HepG2 (cell line): ENCODE data around the gene MRPL43. TPM values are rescaled to one million over a fixed set of nuclear protein-coding genes. Genes with fewer than 3 reads are reported as not detected.
A peak's percentile ranks its signal among the peaks of the same experiment; 100 is the strongest.

Experiments used
- NFE2 ChIP-seq: sonication (generic); formaldehyde crosslinking; IDR thresholded peaks from 2 replicates; pipeline ENCODE4 v1.4.0; 2020; ENCODE audit warnings: missing genetic modification reagents
- TMF1 ChIP-seq: sonication (generic); formaldehyde crosslinking; IDR thresholded peaks from 2 replicates; pipeline ENCODE4 v1.8.1; 2022; ENCODE audit warnings: low read depth, missing genetic modification reagents
- ZFYVE20 ChIP-seq: sonication (generic); formaldehyde crosslinking; IDR thresholded peaks from 2 replicates; pipeline ENCODE4 v1.8.0; 2023; ENCODE audit warnings: low read depth, mild to moderate bottlenecking, moderate library complexity, missing genetic modification reagents, borderline replicate concordance
- polyA plus RNA-seq, 8 experiments: library from polyadenylated mRNA; depleted of rRNA in 3 of 8; stranded (reverse) in 7 of 8; unstranded in 1 of 8; fragments of >200 nt; fragmentation: Illumina TruSeq in 4 of 8; extraction: Trizol in 4 of 8; gene quantifications; 2 replicates each; pipeline versions ENCODE4 v1.2.1 to v1.2.3, GENCODE V29; 2011 to 2016; ENCODE audit warnings: low read depth in 4 of 8, missing spikeins in 1 of 8, mixed read lengths in 1 of 8; ENCODE audit not compliant: insufficient read depth in 1 of 8
- total RNA-seq, 5 experiments: library from RNA; depleted of rRNA; stranded (reverse); fragments of >200 nt; fragmentation: Illumina TruSeq; extraction: Trizol; gene quantifications; 2 replicates each; pipeline ENCODE4 v1.2.3, GENCODE V29; 2016; ENCODE audit warnings: low read depth in 1 of 5
- TF ChIP-seq, protein P1 (sequence below): sonication (generic); formaldehyde crosslinking; IDR thresholded peaks from 2 replicates; pipeline ENCODE4 v1.4.0; 2020; ENCODE audit warnings: missing genetic modification reagents, mild to moderate bottlenecking, borderline replicate concordance
- TF ChIP-seq, protein P2 (sequence below): sonication (generic); formaldehyde crosslinking; IDR thresholded peaks from 2 replicates; pipeline ENCODE4 v1.5.1; 2020; ENCODE audit warnings: missing genetic modification reagents, mild to moderate bottlenecking, borderline replicate concordance
- TF ChIP-seq, protein P3 (sequence below): sonication (generic); formaldehyde crosslinking; IDR thresholded peaks from 2 replicates; pipeline ENCODE4 v1.4.0; 2020; ENCODE audit warnings: mild to moderate bottlenecking, missing genetic modification reagents
- TF ChIP-seq, protein P4 (sequence below), 2 experiments: sonication (generic) in 1 of 2; formaldehyde crosslinking in 1 of 2; IDR thresholded peaks; 2 replicates each; pipeline versions ENCODE4 v1.4.0 to v1.6.1; 2016 to 2020; ENCODE audit warnings: borderline replicate concordance in 1 of 2, low read depth in 1 of 2, mild to moderate bottlenecking in 1 of 2, missing genetic modification reagents in 1 of 2

Gene MRPL43
- total and polyA plus RNA-seq, 2 of the 13 experiments (the other 11 are each of a cell fraction or from before 2014, with no cell fraction given) = 71.0 to 73.7 TPM

DNA sequence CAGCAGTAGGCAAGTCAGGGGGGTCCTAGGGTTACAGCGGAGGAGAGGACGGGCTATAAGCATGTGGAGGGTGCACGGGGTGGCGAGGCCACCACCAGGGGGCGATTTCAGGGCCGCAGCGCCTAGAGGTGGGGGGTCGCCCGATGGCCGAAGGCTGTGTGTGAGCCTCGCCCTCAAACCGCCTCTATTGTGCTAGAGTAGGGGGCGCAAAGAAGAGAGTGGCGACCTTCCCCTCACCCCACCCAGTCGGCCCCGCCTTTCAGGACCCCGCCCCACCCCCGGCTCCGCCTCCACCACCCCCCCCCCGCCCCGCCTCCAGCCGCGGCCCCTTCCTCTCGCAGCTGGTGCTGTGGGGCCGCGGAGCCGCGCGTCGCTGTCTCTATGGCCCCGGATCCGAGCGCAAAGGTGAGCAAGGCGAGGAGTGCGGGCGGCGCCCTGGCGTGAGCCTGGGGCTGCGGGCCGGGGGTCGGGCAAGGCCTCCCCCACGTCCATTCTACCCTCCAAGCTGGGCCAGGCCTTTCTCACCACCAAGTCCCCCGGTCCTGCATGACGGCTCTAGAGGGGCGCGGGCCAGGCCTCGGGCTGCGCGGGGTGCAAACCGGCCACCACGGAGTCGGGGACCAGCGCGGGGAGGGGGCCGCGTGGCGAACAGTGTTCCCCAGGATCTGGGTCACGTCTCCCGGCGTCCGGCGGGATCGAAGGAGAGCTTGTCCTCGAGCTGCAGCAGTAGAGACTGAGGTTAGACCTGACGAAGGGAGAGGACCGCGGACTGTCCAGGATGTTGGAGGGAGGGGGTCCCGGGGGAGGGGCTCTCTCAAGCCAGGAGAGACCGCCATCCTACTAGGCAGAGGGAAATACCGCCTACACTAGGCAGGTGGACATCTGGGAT, 17.9 kb downstream of the MRPL43 start, which contains the start of gene SEMA4G (continued):
- TF ChIP-seq, protein P1, sequence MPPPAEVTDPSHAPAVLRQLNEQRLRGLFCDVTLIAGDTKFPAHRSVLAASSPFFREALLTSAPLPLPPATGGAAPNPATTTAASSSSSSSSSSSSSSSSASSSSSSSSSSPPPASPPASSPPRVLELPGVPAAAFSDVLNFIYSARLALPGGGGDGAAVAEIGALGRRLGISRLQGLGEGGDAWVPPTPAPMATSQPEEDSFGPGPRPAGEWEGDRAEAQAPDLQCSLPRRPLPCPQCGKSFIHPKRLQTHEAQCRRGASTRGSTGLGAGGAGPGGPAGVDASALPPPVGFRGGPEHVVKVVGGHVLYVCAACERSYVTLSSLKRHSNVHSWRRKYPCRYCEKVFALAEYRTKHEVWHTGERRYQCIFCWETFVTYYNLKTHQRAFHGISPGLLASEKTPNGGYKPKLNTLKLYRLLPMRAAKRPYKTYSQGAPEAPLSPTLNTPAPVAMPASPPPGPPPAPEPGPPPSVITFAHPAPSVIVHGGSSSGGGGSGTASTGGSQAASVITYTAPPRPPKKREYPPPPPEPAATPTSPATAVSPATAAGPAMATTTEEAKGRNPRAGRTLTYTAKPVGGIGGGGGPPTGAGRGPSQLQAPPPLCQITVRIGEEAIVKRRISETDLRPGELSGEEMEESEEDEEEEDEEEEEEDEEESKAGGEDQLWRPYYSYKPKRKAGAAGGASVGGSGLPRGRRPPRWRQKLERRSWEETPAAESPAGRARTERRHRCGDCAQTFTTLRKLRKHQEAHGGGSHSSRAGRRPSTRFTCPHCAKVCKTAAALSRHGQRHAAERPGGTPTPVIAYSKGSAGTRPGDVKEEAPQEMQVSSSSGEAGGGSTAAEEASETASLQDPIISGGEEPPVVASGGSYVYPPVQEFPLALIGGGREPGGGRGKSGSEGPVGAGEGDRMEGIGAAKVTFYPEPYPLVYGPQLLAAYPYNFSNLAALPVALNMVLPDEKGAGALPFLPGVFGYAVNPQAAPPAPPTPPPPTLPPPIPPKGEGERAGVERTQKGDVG (CRISPR knock-in tag) = no peak
- no peak for TF ChIP-seq ZFYVE20 (CRISPR knock-in tag)
- TF ChIP-seq NFE2 = no peak
- TF ChIP-seq, protein P2, sequence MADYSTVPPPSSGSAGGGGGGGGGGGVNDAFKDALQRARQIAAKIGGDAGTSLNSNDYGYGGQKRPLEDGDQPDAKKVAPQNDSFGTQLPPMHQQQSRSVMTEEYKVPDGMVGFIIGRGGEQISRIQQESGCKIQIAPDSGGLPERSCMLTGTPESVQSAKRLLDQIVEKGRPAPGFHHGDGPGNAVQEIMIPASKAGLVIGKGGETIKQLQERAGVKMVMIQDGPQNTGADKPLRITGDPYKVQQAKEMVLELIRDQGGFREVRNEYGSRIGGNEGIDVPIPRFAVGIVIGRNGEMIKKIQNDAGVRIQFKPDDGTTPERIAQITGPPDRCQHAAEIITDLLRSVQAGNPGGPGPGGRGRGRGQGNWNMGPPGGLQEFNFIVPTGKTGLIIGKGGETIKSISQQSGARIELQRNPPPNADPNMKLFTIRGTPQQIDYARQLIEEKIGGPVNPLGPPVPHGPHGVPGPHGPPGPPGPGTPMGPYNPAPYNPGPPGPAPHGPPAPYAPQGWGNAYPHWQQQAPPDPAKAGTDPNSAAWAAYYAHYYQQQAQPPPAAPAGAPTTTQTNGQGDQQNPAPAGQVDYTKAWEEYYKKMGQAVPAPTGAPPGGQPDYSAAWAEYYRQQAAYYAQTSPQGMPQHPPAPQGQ = no peak
- TF ChIP-seq TMF1 (CRISPR knock-in tag) = peak; percentile 65; the same call in 1 of the 2 replicates
- TF ChIP-seq, protein P3, sequence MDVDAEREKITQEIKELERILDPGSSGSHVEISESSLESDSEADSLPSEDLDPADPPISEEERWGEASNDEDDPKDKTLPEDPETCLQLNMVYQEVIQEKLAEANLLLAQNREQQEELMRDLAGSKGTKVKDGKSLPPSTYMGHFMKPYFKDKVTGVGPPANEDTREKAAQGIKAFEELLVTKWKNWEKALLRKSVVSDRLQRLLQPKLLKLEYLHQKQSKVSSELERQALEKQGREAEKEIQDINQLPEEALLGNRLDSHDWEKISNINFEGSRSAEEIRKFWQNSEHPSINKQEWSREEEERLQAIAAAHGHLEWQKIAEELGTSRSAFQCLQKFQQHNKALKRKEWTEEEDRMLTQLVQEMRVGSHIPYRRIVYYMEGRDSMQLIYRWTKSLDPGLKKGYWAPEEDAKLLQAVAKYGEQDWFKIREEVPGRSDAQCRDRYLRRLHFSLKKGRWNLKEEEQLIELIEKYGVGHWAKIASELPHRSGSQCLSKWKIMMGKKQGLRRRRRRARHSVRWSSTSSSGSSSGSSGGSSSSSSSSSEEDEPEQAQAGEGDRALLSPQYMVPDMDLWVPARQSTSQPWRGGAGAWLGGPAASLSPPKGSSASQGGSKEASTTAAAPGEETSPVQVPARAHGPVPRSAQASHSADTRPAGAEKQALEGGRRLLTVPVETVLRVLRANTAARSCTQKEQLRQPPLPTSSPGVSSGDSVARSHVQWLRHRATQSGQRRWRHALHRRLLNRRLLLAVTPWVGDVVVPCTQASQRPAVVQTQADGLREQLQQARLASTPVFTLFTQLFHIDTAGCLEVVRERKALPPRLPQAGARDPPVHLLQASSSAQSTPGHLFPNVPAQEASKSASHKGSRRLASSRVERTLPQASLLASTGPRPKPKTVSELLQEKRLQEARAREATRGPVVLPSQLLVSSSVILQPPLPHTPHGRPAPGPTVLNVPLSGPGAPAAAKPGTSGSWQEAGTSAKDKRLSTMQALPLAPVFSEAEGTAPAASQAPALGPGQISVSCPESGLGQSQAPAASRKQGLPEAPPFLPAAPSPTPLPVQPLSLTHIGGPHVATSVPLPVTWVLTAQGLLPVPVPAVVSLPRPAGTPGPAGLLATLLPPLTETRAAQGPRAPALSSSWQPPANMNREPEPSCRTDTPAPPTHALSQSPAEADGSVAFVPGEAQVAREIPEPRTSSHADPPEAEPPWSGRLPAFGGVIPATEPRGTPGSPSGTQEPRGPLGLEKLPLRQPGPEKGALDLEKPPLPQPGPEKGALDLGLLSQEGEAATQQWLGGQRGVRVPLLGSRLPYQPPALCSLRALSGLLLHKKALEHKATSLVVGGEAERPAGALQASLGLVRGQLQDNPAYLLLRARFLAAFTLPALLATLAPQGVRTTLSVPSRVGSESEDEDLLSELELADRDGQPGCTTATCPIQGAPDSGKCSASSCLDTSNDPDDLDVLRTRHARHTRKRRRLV = no peak
- TF ChIP-seq, protein P4, sequence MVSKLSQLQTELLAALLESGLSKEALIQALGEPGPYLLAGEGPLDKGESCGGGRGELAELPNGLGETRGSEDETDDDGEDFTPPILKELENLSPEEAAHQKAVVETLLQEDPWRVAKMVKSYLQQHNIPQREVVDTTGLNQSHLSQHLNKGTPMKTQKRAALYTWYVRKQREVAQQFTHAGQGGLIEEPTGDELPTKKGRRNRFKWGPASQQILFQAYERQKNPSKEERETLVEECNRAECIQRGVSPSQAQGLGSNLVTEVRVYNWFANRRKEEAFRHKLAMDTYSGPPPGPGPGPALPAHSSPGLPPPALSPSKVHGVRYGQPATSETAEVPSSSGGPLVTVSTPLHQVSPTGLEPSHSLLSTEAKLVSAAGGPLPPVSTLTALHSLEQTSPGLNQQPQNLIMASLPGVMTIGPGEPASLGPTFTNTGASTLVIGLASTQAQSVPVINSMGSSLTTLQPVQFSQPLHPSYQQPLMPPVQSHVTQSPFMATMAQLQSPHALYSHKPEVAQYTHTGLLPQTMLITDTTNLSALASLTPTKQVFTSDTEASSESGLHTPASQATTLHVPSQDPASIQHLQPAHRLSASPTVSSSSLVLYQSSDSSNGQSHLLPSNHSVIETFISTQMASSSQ (IDR thresholded peaks at IDR 0.05; ENCODE audit: low read depth) = no peak
- TF ChIP-seq, protein P4 (CRISPR knock-in tag; IDR thresholded peaks at IDR 0.05; ENCODE audit: borderline replicate concordance) = peak; percentile 67; the same call in 1 of the 2 replicates
